SH-SY5Y (cell line): ENCODE results near the gene ZEB1.
A peak's percentile ranks its signal among the peaks of the same experiment; 100 is the strongest.

Source experiments
- GATA2 ChIP-seq: IDR thresholded peaks from 2 replicates; pipeline ENCODE4 v1.6.1; 2011; ENCODE audit warnings: mild to moderate bottlenecking, low read depth, low read length
- GATA3 ChIP-seq: IDR thresholded peaks from 2 replicates; pipeline ENCODE4 v1.6.1; 2011; ENCODE audit warnings: low read depth, mild to moderate bottlenecking, low read length, moderate library complexity

The ZEB1 gene

GRCh38 chr10:31526178-31526577, 207.2 kb downstream of the ZEB1 start:
- TF ChIP-seq GATA3: no peak
- TF ChIP-seq GATA2: no peak

DNA sequence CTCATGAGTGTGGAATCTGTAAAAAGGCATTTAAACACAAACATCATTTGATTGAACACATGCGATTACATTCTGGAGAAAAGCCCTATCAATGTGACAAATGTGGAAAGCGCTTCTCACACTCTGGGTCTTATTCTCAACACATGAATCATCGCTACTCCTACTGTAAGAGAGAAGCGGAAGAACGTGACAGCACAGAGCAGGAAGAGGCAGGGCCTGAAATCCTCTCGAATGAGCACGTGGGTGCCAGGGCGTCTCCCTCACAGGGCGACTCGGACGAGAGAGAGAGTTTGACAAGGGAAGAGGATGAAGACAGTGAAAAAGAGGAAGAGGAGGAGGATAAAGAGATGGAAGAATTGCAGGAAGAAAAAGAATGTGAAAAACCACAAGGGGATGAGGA, 207.7 kb downstream of the ZEB1 start:
- TF ChIP-seq GATA3 (no peak), GATA2 (no peak)

- no peak for TF ChIP-seq GATA2
- TF ChIP-seq GATA3: no peak
Measured at GRCh38 chr10:31528831-31529230, 209.8 kb downstream of the ZEB1 start.

DNA sequence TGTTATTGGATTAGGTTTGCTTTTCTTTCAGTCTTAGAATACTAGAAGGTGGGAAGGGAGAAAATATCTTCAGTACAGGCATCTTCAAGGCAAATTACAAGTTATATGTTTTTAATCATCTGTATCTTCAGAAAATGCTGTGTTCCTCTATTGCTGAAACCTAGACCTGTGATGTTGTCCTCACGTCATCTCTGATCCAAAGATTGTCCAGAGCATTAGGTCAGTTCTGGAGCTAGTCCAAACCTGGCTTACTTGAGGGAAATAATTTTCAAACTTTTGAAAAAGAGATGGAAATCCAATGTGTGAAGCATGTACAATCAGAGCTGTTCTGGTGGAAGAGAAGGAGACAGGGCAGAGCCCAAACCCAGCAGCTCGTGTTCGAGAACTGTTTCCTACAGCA, 217.3 kb downstream of the ZEB1 start:
- TF ChIP-seq GATA3: no peak
- TF ChIP-seq GATA2: no peak

GRCh38 chr10:31549896-31550295, 230.9 kb downstream of the ZEB1 start:
- TF ChIP-seq GATA3: no peak
- no peak for TF ChIP-seq GATA2

GRCh38 chr10:31554556-31554955, 235.5 kb downstream of the ZEB1 start:
- TF ChIP-seq GATA2 (no peak), GATA3 (no peak)

GRCh38 chr10:31557854-31558253, 238.8 kb downstream of the ZEB1 start:
- TF ChIP-seq GATA2 (no peak), GATA3 (no peak)

DNA sequence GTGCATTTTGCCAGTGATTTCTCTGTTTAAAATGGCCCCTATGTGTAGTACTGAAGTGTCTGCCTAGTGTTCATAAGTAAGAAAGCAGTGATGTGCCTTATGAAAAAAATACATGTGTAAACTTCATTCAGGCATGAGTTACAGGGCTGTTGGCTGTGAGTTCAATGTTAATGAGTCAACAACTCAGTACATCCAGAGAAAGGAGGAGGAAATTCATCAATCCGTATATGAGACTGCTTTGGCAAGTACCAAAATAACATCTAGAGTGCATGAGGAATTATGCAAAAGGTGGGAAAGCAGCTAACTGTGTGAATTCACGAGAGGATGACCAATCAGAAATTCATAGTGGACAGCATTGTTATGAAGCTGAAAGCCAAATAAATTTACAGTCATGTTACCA, 255.6 kb downstream of the ZEB1 start:
- no peak for TF ChIP-seq GATA3
- no peak for TF ChIP-seq GATA2

DNA sequence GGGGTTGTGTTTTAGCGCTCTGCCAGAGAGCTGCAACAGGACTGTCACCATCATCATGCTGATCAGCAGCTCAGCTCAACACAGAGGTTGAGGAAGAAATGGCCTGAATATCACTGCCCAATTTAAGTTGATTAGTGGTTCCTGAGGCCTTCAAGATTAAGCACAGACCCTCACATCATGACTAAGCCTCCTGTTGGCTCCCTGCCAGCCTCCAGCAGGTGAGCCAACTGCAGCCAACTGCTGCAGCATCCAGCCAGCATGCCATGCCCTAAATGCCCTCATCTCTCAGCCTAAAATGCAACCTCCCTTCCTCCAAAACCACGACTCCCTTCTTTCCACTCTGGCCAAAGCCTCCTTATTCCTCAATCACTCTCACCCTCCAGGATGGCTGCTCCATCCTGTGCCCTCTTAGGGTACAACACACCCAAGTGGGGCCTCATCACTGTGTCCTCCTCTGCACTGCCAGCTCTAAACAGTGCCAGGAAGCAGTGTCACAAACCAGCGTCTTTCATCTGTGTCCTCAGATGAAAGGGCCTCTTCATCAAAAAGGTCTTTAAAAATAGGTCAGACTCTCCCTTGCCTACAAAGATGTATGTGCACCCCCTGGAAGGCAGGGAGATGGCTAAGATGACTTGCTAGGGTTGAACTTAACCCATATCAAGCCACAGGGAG, 259.3 kb downstream of the ZEB1 start:
- TF ChIP-seq GATA2 (no peak), GATA3 (no peak)

DNA sequence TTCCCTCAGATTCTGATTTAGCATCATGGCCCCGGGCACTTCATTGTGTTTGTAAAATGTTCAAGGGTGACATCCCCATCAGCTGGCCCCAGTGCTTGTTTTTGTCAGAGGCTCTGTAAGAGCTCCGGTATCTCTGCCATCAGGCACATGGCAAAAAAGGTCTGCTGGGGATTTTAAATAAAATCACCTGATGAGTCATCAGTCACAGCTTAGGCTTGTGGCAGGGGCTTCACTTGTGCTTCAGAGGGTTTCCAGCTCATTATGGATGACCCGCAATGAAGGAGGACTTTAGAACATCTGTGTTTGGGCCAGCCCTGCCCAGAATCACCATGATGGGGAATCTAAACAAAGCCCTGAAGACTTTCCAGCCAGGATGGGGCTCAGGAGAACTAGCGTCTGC, 259.9 kb downstream of the ZEB1 start:
- TF ChIP-seq GATA2 (peak; percentile 40; the same call in 1 of the 2 replicates), GATA3 (no peak)
